MM.1S (cell line): Measurements from ENCODE around the gene IQCK.

Source experiments
- EZH2 ChIP-seq: fragments of 300-600 bp; sonication (generic); optimal IDR thresholded peaks from 2 replicates; pipeline ENCODE3; 2017; ENCODE audit warnings: low read depth, mild to moderate bottlenecking, antibody characterized with exemption, low read length, mixed read lengths
- EZH2phosphoT487 ChIP-seq: fragments of 300-600 bp; sonication (generic); IDR thresholded peaks from 2 replicates; pipeline ENCODE4 v1.6.1; 2018; ENCODE audit warnings: antibody characterized with exemption, low read length
- TF ChIP-seq, protein P1 (sequence below): fragments of 300-600 bp; sonication (generic); IDR thresholded peaks from 2 replicates; pipeline ENCODE4 v1.5.1; 2016; ENCODE audit warnings: antibody characterized with exemption, low read length, mixed read lengths

DNA sequence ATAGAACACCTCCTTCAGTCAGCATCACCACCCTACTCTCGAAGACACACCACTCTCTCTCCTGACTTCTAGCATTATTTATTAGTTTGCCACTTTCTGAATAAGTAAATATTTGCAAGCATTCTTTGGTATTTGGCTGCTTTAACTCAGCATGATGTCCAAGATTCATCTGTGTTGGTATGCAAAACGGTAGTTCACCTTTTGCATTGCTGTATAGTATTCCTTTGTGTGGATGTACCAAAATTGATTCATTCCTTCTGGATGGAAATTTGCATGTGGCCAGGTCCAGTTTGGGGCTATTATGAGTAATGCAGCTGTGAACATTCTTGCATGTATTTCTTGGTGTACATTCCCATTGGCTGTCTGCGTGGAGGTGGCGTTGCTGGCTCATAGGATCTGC, 32.9 kb upstream of the IQCK start:
- TF ChIP-seq, protein P1, sequence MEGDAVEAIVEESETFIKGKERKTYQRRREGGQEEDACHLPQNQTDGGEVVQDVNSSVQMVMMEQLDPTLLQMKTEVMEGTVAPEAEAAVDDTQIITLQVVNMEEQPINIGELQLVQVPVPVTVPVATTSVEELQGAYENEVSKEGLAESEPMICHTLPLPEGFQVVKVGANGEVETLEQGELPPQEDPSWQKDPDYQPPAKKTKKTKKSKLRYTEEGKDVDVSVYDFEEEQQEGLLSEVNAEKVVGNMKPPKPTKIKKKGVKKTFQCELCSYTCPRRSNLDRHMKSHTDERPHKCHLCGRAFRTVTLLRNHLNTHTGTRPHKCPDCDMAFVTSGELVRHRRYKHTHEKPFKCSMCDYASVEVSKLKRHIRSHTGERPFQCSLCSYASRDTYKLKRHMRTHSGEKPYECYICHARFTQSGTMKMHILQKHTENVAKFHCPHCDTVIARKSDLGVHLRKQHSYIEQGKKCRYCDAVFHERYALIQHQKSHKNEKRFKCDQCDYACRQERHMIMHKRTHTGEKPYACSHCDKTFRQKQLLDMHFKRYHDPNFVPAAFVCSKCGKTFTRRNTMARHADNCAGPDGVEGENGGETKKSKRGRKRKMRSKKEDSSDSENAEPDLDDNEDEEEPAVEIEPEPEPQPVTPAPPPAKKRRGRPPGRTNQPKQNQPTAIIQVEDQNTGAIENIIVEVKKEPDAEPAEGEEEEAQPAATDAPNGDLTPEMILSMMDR: no peak
- no peak for TF ChIP-seq EZH2phosphoT487
- TF ChIP-seq EZH2: no peak
